Liver (tissue), 3 donors: ENCODE results near the gene MED15.

Source experiments
- FOXA1 ChIP-seq: IDR thresholded peaks from 2 replicates; pipeline ENCODE4 v1.6.1; 2016; ENCODE audit warnings: antibody characterized with exemption
- GABPA ChIP-seq, 2 donors: IDR thresholded peaks in 1 of 2; conservative IDR thresholded peaks in 1 of 2; 2 replicates each; pipeline ENCODE4 v1.6.1; 2016; ENCODE audit warnings: antibody characterized with exemption in 2 of 2, mild to moderate bottlenecking in 1 of 2, moderate library complexity in 1 of 2
- HNF4G ChIP-seq: IDR thresholded peaks from 2 replicates; pipeline ENCODE4 v1.6.1; 2016; ENCODE audit warnings: antibody characterized with exemption
- JUND ChIP-seq, 2 donors: IDR thresholded peaks; 2 replicates each; pipeline ENCODE4 v1.6.1; 2016; ENCODE audit warnings: antibody characterized with exemption in 2 of 2
- NR2F2 ChIP-seq: IDR thresholded peaks from 2 replicates; pipeline ENCODE4 v1.6.1; 2016; ENCODE audit warnings: antibody characterized with exemption
- RAD21 ChIP-seq, 2 donors: IDR thresholded peaks; 2 replicates each; pipeline ENCODE4 v1.6.1; 2016; ENCODE audit warnings: antibody characterized with exemption in 2 of 2, mild to moderate bottlenecking in 2 of 2
- REST ChIP-seq: IDR thresholded peaks from 2 replicates; pipeline ENCODE4 v1.6.1; 2016; ENCODE audit warnings: antibody characterized with exemption, mild to moderate bottlenecking
- RXRA ChIP-seq, 2 donors: IDR thresholded peaks; 2 replicates each; pipeline ENCODE4 v1.6.1; 2017 to 2018; ENCODE audit warnings: antibody characterized with exemption in 2 of 2, mild to moderate bottlenecking in 1 of 2
- SP1 ChIP-seq: IDR thresholded peaks from 2 replicates; pipeline ENCODE4 v1.6.1; 2018; ENCODE audit warnings: antibody characterized with exemption, mild to moderate bottlenecking
- TAF1 ChIP-seq: conservative IDR thresholded peaks from 2 replicates; pipeline ENCODE4 v1.6.1; 2016; ENCODE audit warnings: antibody characterized with exemption, mild to moderate bottlenecking
- YY1 ChIP-seq: IDR thresholded peaks from 2 replicates; pipeline ENCODE4 v1.6.1; 2016; ENCODE audit warnings: antibody characterized with exemption, mild to moderate bottlenecking
- ZBTB33 ChIP-seq: IDR thresholded peaks from 2 replicates; pipeline ENCODE4 v1.6.1; 2016; ENCODE audit warnings: antibody characterized with exemption
- TF ChIP-seq, protein P1 (sequence below): fragments of 150-350 bp; IDR thresholded peaks from 2 replicates; pipeline ENCODE4 v1.5.1; 2017; ENCODE audit warnings: improper control_type of control experiment, low read depth, low read length; ENCODE audit not compliant: missing input control
- TF ChIP-seq, protein P2 (sequence below): IDR thresholded peaks from 2 replicates; pipeline ENCODE4 v1.6.1; 2016; ENCODE audit warnings: antibody characterized with exemption
- donor health status: healthy.
- donor health status: healthy.

DNA sequence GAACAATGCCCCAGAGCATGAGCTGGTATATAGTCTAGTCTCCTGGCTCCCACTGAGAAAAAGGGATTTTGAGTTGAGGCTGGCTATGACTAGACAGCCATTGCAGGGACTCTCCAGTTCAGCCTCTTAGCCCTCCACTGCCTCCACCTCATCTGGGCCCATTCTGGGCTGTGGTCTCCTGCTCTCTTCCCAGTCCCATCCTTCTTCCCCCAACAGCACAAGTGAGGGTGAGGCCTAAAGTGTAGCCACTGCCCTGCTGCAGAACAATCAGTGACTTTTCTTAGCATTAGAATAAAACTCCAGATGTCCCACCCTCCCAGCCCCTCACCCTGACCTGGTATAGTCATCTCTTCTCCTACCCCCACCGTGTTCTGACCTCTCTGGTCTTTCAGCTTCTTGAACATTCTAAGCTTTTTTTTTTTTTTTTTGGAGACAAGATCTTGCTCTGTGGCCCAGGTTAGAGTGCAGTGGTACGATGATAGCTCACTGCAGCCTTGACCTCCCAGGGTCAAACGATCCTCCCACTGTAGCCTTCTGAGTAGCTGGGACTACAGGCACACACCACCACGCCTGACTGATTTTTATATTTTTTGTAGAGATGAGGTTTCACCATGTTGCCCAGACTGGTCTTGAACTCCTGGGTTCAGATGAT, 4.3 kb downstream of the MED15 start:
- TF ChIP-seq, protein P1, sequence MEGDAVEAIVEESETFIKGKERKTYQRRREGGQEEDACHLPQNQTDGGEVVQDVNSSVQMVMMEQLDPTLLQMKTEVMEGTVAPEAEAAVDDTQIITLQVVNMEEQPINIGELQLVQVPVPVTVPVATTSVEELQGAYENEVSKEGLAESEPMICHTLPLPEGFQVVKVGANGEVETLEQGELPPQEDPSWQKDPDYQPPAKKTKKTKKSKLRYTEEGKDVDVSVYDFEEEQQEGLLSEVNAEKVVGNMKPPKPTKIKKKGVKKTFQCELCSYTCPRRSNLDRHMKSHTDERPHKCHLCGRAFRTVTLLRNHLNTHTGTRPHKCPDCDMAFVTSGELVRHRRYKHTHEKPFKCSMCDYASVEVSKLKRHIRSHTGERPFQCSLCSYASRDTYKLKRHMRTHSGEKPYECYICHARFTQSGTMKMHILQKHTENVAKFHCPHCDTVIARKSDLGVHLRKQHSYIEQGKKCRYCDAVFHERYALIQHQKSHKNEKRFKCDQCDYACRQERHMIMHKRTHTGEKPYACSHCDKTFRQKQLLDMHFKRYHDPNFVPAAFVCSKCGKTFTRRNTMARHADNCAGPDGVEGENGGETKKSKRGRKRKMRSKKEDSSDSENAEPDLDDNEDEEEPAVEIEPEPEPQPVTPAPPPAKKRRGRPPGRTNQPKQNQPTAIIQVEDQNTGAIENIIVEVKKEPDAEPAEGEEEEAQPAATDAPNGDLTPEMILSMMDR = no peak
- TF ChIP-seq RXRA (IDR thresholded peaks at IDR 0.05) (no peak), RAD21 (IDR thresholded peaks at IDR 0.05) (no peak), REST (no peak), JUND (IDR thresholded peaks at IDR 0.05) (no peak), ZBTB33 (no peak), HNF4G (no peak), FOXA1 (no peak), SP1 (no peak), TAF1 (no peak), NR2F2 (no peak), GABPA (IDR thresholded peaks at IDR 0.05 in 1 of 2, conservative IDR thresholded peaks at IDR 0.05 in 1 of 2) (no peak), YY1 (no peak)
- TF ChIP-seq, protein P2, sequence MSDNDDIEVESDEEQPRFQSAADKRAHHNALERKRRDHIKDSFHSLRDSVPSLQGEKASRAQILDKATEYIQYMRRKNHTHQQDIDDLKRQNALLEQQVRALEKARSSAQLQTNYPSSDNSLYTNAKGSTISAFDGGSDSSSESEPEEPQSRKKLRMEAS = no peak
